GM19240 (cell line): ENCODE data around the gene FMN2.
"Not testable (repeated sequence)": the region's sequence is repeated elsewhere in the genome, so short reads cannot be mapped to it uniquely, and the experiment has no call there.

ENCODE experiments used
- DNase-seq: peaks from one replicate; pipeline ENCODE4 v3.0.0; 2011; ENCODE audit warnings: low spot score; ENCODE audit not compliant: insufficient read length

Gene FMN2

DNA sequence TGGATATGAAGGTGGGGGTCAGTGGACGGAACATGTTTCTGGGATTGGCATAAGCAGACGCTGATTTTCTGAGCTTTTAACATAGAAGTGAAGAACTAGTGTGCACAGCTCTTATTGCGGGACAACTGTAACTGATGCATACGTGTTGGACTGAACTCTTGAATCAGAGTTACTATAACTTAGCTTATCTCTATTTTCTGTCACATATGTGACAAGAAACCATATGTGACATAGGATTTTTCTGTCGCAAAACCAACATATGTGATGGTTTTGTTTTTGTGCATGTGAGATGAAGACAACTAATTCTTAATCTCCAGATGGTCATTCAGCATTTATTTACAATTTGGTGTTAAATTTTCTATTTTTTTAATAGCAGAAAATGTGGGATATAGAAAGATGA, 270.4 kb downstream of the FMN2 start:
- no peak for DNase-seq

- no peak for DNase-seq
Observed at GRCh38 chr1:240362826-240363225, 271.1 kb downstream of the FMN2 start.

- no peak for DNase-seq
Observed at GRCh38 chr1:240363315-240363714, 271.6 kb downstream of the FMN2 start.

GRCh38 chr1:240363914-240364313, 272.2 kb downstream of the FMN2 start:
- DNase-seq: no peak

GRCh38 chr1:240366636-240367035, 275.0 kb downstream of the FMN2 start:
- no peak for DNase-seq

- no peak for DNase-seq
Observed at GRCh38 chr1:240385551-240385950, 293.9 kb downstream of the FMN2 start.

- DNase-seq: no peak
Observed at GRCh38 chr1:240385985-240386978, 294.6 kb downstream of the FMN2 start.

GRCh38 chr1:240387051-240387450, 295.4 kb downstream of the FMN2 start:
- DNase-seq: no peak

DNA sequence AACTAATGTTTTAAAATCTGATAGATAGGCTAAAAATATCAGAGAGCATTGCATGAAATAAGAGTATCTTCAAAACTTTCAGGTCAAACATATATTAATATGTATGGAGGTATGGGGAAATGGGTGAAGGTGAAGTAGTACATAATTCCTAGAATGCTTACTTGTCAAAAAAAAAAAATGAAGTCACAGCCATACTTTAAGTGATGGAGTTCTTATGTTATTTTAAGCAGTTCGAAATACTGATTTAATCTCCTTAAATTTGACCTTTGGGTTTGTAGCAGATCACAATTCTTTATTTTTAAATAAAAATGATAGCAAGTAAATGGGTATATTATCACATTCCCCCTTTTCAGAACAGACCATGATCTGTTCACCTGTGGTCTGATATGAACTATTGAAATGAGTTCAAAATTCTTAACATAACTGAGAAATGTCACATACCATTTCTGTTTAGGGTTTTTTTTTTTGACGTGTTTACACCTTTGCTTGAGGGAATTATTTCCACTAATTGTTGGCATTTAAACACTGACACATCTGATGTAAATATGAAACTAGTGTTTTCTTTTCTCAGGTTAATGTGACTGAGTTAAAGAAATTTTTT, 300.1 kb downstream of the FMN2 start:
- no peak for DNase-seq

- DNase-seq: no peak
Observed at GRCh38 chr1:240394353-240394752, 302.7 kb downstream of the FMN2 start.

GRCh38 chr1:240395336-240395735, 303.7 kb downstream of the FMN2 start:
- no peak for DNase-seq

DNA sequence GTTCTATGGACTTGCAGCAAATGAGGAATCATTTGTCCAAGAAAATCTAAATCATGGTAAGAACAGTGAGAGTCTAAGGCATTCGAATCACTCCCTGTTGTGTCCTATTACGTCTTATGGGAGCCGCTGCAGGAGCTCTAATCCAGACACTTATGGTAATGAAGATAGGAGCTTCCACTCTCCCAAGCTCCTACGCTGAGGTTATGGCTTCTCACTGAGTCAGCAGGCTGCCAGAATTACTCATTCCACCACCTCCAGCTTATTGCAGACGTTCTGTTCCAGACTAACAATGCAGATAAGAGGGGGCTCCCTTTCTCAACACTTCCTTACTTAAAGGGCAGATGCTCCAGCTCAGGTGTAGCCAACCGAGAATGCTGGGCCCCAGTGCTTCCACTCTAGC, 307.7 kb downstream of the FMN2 start:
- DNase-seq: no peak

DNA sequence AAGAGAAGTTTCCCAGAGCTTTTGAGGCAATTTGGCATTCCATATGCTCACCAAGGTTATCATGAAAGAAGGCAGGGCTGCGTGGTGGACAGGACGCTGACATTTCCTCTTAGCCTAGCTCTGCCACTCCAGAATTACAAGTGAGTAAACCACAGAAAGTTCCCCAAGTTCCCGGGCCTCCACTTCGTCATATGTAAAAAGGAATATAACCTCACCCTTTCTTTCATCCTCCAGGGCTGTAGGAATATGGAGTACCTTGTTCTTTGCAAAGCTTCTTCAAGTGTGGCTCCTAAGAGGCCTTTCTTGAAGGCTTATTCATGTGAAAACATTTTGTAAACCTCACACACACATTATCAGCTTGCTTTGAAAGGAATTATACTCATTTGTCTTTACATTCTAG, 310.0 kb downstream of the FMN2 start:
- DNase-seq: no peak

DNA sequence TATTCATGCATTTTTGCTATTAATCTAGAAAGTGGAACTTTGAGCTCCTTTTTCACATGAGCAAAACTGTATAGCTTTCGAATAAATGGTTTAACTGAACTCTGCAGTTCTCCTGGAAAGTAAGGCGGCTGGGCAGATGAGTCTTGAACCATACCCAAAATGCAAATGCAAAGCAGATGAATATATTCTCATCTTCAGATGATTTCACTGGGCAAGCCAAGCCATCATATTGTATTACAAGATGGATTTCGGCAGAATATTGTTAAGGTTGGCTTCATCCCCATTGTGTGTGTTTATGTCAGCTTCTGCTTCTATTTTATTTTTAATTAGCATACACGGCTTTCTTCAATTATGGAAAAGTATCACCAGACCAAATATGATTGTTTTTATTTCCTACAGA, 310.6 kb downstream of the FMN2 start:
- no peak for DNase-seq

- DNase-seq: no peak
Observed at GRCh38 chr1:240404286-240404685, 312.6 kb downstream of the FMN2 start.

DNA sequence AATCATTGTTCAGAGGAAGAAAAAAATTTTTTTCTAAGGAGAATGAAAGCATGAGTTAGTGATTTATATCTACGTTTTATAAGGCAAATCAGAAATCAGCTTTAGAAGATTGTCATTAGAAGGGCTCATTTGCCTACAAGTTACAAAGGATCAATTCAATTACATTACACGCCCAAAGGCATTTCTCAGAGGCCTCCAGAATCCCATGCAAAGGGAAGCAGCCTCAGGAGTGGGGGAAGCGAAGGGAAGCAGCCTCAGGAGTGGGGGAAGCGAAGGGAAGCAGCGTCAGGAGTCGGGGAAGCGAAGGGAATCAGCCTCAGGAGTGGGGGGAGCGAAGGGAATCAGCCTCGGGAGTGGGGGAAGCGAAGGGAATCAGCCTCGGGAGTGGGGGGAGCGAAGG, 314.1 kb downstream of the FMN2 start:
- DNase-seq: no peak

DNA sequence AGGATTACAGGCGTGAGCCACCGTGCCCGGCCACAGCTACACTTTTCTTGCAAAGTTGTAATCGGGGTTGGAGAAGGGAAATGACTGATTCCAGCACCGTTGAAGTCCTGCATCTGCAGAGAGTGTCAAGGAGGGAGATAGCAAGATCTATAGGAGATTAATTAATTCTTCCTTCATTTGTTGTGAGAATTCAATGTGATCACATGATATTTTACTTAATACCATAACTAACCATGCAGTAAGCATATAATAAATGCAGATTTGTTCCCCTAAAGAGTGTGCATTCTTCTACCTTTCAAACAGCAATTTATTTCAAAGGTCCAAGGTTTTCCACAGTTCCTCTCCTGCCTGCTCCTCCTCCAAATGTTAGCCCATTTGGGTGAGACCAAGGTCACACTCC, 315.7 kb downstream of the FMN2 start:
- no peak for DNase-seq

DNA sequence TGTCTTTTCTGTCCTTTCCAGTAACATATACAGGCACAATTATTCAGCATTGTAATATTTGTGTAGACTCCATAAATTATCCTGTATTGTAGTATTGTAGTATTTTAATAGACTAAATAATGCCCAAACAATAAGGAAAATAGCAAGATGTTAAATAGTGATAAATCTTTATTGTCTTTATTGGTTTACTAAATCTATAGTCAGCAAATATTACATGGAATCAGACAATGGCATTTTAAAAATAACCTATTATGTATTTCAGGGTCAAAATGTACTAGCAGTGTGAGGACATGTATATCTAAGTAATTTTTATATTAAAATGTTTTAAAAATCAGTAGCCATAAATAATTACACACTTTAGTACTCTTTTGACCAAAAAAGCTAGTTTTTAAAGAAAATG, 317.9 kb downstream of the FMN2 start:
- no peak for DNase-seq

DNA sequence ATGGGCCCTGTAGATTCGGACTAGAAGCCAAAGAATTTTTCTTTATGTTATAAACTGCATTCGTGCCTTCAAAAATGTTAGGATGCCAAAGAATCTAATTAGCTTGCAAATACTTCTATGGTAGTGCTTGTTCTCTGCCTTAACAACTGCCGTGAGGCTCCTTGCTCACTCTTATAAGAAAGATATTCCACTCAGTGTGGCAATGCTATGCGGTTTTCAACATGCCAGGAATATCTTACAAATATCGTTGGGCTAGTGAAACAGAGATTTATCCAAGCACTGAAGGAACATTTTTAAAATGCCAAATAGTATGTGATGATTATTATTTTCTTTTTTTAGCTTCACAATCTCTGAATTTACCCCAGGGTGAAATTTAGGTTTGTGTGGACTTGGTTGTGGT, 322.0 kb downstream of the FMN2 start:
- no peak for DNase-seq

DNA sequence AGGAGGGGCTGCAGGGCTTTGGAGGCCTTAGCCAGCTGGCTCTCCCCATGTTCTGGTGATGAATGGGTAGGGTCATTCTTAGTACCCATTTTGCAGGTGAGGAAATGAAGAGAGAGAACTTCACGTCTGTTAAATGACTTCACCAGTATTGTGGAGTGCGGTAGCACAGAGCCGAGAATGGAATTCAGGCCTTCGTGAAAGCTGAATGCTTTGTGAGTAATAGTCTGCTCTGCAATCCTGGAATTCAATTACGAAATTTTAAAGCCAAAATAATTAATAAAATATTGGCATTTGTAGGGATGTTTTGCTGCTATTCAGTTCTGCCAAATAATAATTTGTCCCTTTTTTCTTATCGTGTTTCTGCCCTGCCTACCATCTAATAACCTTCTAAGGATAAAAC, 322.6 kb downstream of the FMN2 start:
- no peak for DNase-seq

DNA sequence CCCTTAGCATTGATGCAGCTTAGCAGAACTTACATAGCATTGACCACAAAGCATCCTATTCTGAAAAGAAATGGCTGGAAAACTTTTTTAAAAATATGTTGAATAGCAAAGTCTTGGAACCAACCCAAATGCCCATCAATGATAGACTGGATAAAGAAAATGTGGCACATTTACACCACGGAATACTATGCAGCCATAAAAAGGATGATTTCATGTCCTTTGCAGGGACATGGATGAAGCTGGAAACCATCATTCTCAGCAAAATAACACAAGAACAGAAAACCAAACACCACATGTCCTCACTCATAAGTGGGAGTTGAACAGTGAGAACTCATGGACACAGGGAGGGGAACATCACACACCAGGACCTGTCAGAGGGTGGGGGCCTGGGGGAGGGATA, 323.3 kb downstream of the FMN2 start:
- DNase-seq: not testable (repeated sequence)

GRCh38 chr1:240415532-240415931, 323.8 kb downstream of the FMN2 start:
- DNase-seq: no peak

DNA sequence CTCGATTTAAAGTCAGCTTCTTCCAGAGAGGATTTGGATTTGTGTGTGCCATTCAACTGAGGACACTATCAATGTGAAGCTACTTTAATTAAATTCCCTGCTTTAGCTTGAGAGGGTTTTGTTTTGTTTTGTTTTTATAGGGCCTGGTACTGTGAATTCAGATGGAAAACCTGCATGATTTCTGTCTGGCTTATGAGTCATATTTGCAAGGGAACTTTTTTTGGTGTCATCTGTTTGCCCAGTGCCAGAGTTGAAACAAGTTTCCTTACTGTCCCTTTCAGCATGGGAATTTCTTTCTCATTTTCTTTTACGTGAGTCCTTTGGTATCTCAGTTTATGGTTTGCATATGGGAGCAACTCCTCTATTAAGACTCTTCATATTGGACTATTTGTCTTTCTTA, 325.6 kb downstream of the FMN2 start:
- DNase-seq: no peak
